Endothelial cell of umbilical vein (primary cell): ENCODE data around the gene IL25. TPM values are rescaled to one million over a fixed set of nuclear protein-coding genes. Genes with fewer than 3 reads are reported as not detected.
"Not testable (repeated sequence)": the region's sequence is repeated elsewhere in the genome, so short reads cannot be mapped to it uniquely, and the experiment has no call there.

Experiments used
- BruUV-seq: library from RNA; stranded (reverse); fragments of 400-500 nt; replicated peaks from 2 replicates; lab custom pipeline; 2021; lab: Mats Ljungman, UMichigan
- CTCF ChIA-PET: fragments of 300-600, 350-600 bp; sonication (Branson Sonifier 250); formaldehyde crosslinking; loops from one replicate; lab custom pipeline; 2021; ENCODE audit warnings: antibody characterized with exemption, inconsistent platforms; lab: Charles Lee
- POLR2A ChIA-PET: fragments of 300-600, 350-600 bp; sonication (Branson Sonifier 250); formaldehyde crosslinking; loops from one replicate; lab custom pipeline; 2021; ENCODE audit warnings: antibody characterized with exemption, inconsistent platforms; lab: Charles Lee
- DNase-seq: peaks from one replicate; pipeline ENCODE4 v3.0.0-alpha.2; 2011; ENCODE audit warnings: low read depth, low spot score
- FAIRE-seq: peaks from 2 replicates; lab custom pipeline; 2011; peaks lifted over from hg19 to GRCh38; lab: Jason Lieb, UNC
- H2AFZ ChIP-seq: 2 replicates; pipeline ENCODE4 v1.6.0; 2012; ENCODE audit warnings: low read depth, low read length, control low read depth, inconsistent platforms
- H3K27ac ChIP-seq: 2 replicates; pipeline ENCODE4 v1.5.1; 2011; ENCODE audit warnings: low read depth, mild to moderate bottlenecking, control low read depth, low read length, moderate library complexity; ENCODE audit not compliant: insufficient read depth
- H3K27me3 ChIP-seq, 2 experiments: 2 replicates each; pipeline versions ENCODE4 v1.6.0 to v1.6.1; 2011; ENCODE audit warnings: low read length in 2 of 2, mixed read lengths in 1 of 2; ENCODE audit not compliant: control insufficient read depth in 2 of 2, insufficient read depth in 2 of 2
- H3K36me3 ChIP-seq, 2 experiments: 2 replicates in 1 of 2; 3 replicates in 1 of 2; pipeline ENCODE4 v1.5.1; 2011; ENCODE audit warnings: low read length in 2 of 2, mild to moderate bottlenecking in 1 of 2, moderate library complexity in 1 of 2; ENCODE audit not compliant: control insufficient read depth in 2 of 2, insufficient read depth in 2 of 2; ENCODE audit errors: extremely low read depth in 1 of 2
- H3K4me1 ChIP-seq: 3 replicates; pipeline ENCODE4 v1.5.1; 2011; ENCODE audit warnings: mild to moderate bottlenecking, low read length; ENCODE audit not compliant: control insufficient read depth, insufficient read depth; ENCODE audit errors: extremely low read depth
- H3K4me2 ChIP-seq: 2 replicates; pipeline ENCODE4 v1.6.1; 2011; ENCODE audit warnings: low read length, control low read depth, mixed read lengths; ENCODE audit not compliant: insufficient read depth
- H3K4me3 ChIP-seq, 3 experiments: fragments of 200-600 bp in 1 of 3; sonication (generic), shearing (Covaris generic) in 1 of 3; replicated peaks in 1 of 3; 2 replicates each; pipeline ENCODE4 v1.5.1; 2011 to 2016; ENCODE audit warnings: control low read depth in 3 of 3, low read length in 3 of 3, mild to moderate bottlenecking in 2 of 3, inconsistent platforms in 1 of 3, low read depth in 1 of 3, moderate library complexity in 1 of 3; ENCODE audit not compliant: insufficient read depth in 1 of 3
- H3K79me2 ChIP-seq: 2 replicates; pipeline ENCODE4 v1.6.0; 2012; ENCODE audit warnings: low read length, inconsistent platforms; ENCODE audit not compliant: control insufficient read depth, insufficient read depth
- H3K9ac ChIP-seq: replicated peaks from 2 replicates; pipeline ENCODE3; 2011; ENCODE audit warnings: low read length, control low read depth; ENCODE audit not compliant: insufficient read depth; ENCODE audit errors: extremely low read depth
- H3K9me1 ChIP-seq: replicated peaks from 3 replicates; pipeline ENCODE4 v1.6.0; 2011; ENCODE audit warnings: mild to moderate bottlenecking, low read length; ENCODE audit not compliant: control insufficient read depth, insufficient read depth; ENCODE audit errors: extremely low read depth
- H3K9me3 ChIP-seq: replicated peaks from 2 replicates; pipeline ENCODE4 v1.5.1; 2012; ENCODE audit warnings: low read length, inconsistent platforms; ENCODE audit not compliant: control insufficient read depth, insufficient read depth
- H4K20me1 ChIP-seq: replicated peaks from 2 replicates; pipeline ENCODE3; 2011; ENCODE audit warnings: mild to moderate bottlenecking, low read length; ENCODE audit not compliant: control insufficient read depth, insufficient read depth; ENCODE audit errors: extremely low read depth
- FOS ChIP-seq: IDR thresholded peaks from 2 replicates; pipeline ENCODE4 v1.6.1; 2011; ENCODE audit warnings: mild to moderate bottlenecking, low read length, moderate library complexity, borderline replicate concordance; ENCODE audit not compliant: insufficient read depth
- GATA2 ChIP-seq: IDR thresholded peaks from 2 replicates; pipeline ENCODE4 v1.7.0; 2011; ENCODE audit warnings: low read depth, mild to moderate bottlenecking, moderate library complexity, mixed read lengths, low read length; ENCODE audit not compliant: insufficient read length, insufficient read depth
- JUN ChIP-seq: IDR thresholded peaks from 2 replicates; pipeline ENCODE4 v1.6.1; 2011; ENCODE audit warnings: borderline replicate concordance, low read depth; ENCODE audit not compliant: insufficient read length, insufficient read depth
- MAX ChIP-seq: IDR thresholded peaks from 2 replicates; pipeline ENCODE4 v1.6.1; 2011; ENCODE audit not compliant: insufficient read depth, insufficient read length
- MYC ChIP-seq: IDR thresholded peaks from one replicate; pipeline ENCODE4 v1.6.1; 2011; ENCODE audit warnings: mild to moderate bottlenecking, low read depth, low read length
- POLR2A ChIP-seq: IDR thresholded peaks from 2 replicates; pipeline ENCODE4 v1.6.1; 2012; ENCODE audit warnings: low read depth, mild to moderate bottlenecking, control low read depth, low read length
- dilution Hi-C: fragments of 300-500 bp; cut with MboI; formaldehyde crosslinking; loops from one replicate; pipeline ENCODE4 v1.15.0; 2019; ENCODE audit warnings: low sequenced_read_pairs; ENCODE audit not compliant: extremely low pct_ligation_motif_present
- intact Hi-C: fragments of 100-400 bp; cut with micrococcal nuclease; formaldehyde crosslinking; loops from one replicate; pipeline ENCODE4 v1.10.0; 2022
- polyA plus RNA-seq, 4 experiments: library from polyadenylated mRNA; depleted of rRNA in 3 of 4; stranded (reverse) in 3 of 4; unstranded in 1 of 4; fragments of >200 nt; gene quantifications; 2 replicates each; pipeline versions ENCODE4 v1.2.1 to v1.2.3, GENCODE V29; 2011 to 2012; ENCODE audit warnings: missing spikeins in 1 of 4
- total RNA-seq: library from RNA; stranded (reverse); gene quantifications from 2 replicates; pipeline ENCODE4 v1.2.3, GENCODE V29; 2021

IL25 gene
- total and polyA plus RNA-seq, 2 donors (not counting 3 experiments of a cell fraction or from before 2014, with no cell fraction given) = not detected

GRCh38 chr14:23399591-23399990 lies 27.0 kb downstream of the IL25 start:
- no peak overlapping the region for H3K9ac ChIP-seq
- H2AFZ ChIP-seq = no peak overlapping the region
- H3K79me2 ChIP-seq = no peaks in the 10 kb centered on the region
- BruUV-seq = no TSS peak
- no peaks in the 10 kb centered on the region for H3K4me1 ChIP-seq
- ChIA-PET CTCF (no interaction called here), POLR2A (no interaction called here)
- no peaks in the 10 kb centered on the region for H3K36me3 ChIP-seq
- no peak overlapping the region for H3K4me3 ChIP-seq
- no peaks in the 10 kb centered on the region for H4K20me1 ChIP-seq
- no peaks in the 10 kb centered on the region for H3K9me3 ChIP-seq
- H3K9me1 ChIP-seq = no peaks in the 10 kb centered on the region
- no peaks in the 10 kb centered on the region for H3K27me3 ChIP-seq
- DNase-seq (no peak), FAIRE-seq (no peak)
- H3K4me2 ChIP-seq = no peak overlapping the region
- dilution Hi-C loops = no loop called here
- intact Hi-C loops = no loop called here
- TF ChIP-seq POLR2A (no peak), GATA2 (no peak), FOS (no peak), MAX (no peak), MYC (no peak), JUN (no peak)
- H3K27ac ChIP-seq = no peak overlapping the region

GRCh38 chr14:23400496-23401149 lies 28.0 kb downstream of the IL25 start:
- H4K20me1 ChIP-seq, H3K4me2 ChIP-seq, H3K27me3 ChIP-seq, intact Hi-C loops, H3K4me3 ChIP-seq, BruUV-seq, FAIRE-seq, dilution Hi-C loops, H3K36me3 ChIP-seq, H2AFZ ChIP-seq, DNase-seq, H3K9me1 ChIP-seq, CTCF ChIA-PET, H3K27ac ChIP-seq, H3K4me1 ChIP-seq, H3K9me3 ChIP-seq, H3K9ac ChIP-seq, H3K79me2 ChIP-seq, POLR2A ChIA-PET: not testable (repeated sequence)
